Ovary (tissue), 9 donors: ENCODE results near the gene NPPA. TPM values are rescaled to one million over a fixed set of nuclear protein-coding genes. Genes with fewer than 3 reads are reported as not detected.

Experiments
- DNase-seq, 5 donors: peaks; one replicate each; pipeline ENCODE4 v3.0.0-alpha.2; 2019 to 2020
- H3K27ac ChIP-seq, 2 donors: fragments of 200-600 bp; one replicate each; pipeline versions ENCODE4 v1.5.1 to v1.8.0; 2019 to 2022
- H3K27me3 ChIP-seq: fragments of 200-600 bp; one replicate; pipeline ENCODE4 v1.8.0; 2022
- H3K36me3 ChIP-seq: fragments of 200-600 bp; sonication (generic); one replicate; pipeline ENCODE4 v1.5.1; 2019
- H3K4me1 ChIP-seq: one replicate; pipeline ENCODE4 v1.8.1; 2013; ENCODE audit warnings: mild to moderate bottlenecking, moderate library complexity; ENCODE audit not compliant: insufficient read depth
- H3K4me3 ChIP-seq: fragments of 200-600 bp; sonication (generic); one replicate; pipeline ENCODE4 v1.5.1; 2017
- H3K9me3 ChIP-seq, 2 donors: fragments of 200-600 bp in 1 of 2; sonication (generic) in 1 of 2; one replicate each; pipeline versions ENCODE4 v1.5.1 to v1.8.1; 2013 to 2019; ENCODE audit warnings: mild to moderate bottlenecking in 1 of 2, moderate library complexity in 1 of 2
- CTCF ChIP-seq, 3 donors: fragments of 450-650 bp in 2 of 3; fragments of 200-600 bp in 1 of 3; IDR thresholded peaks; one replicate each; pipeline versions ENCODE4 v1.5.1 to v1.8.0; 2016 to 2022; ENCODE audit warnings: antibody characterized with exemption in 3 of 3, mild to moderate bottlenecking in 1 of 3
- EP300 ChIP-seq: sonication (generic); formaldehyde crosslinking; IDR thresholded peaks from one replicate; pipeline ENCODE4 v1.6.1; 2017; ENCODE audit warnings: antibody characterized with exemption
- POLR2A ChIP-seq: fragments of 450-650 bp; IDR thresholded peaks from one replicate; pipeline ENCODE4 v1.6.1; 2017; ENCODE audit warnings: antibody characterized with exemption, mild to moderate bottlenecking, moderate library complexity
- WGBS, 3 donors: extraction: QIAGEN DNeasy Blood & Tissue Kit in 1 of 3; methylation state at CpG; one replicate each; pipeline versions ENCODE4 v1.1.5 to v1.1.7; 2013 to 2017; 5-methylcytosine and 5-hydroxymethylcytosine counted together
- intact Hi-C, 4 donors: fragments of 100-400 bp; cut with DNase I; formaldehyde crosslinking; loops; one replicate each; pipeline versions ENCODE4 v1.11.0 to v1.15.1; 2022 to 2023
- polyA plus RNA-seq, 2 donors: library from polyadenylated mRNA; stranded (reverse); fragments of 200-250 nt in 1 of 2; fragments of 350-450 nt in 1 of 2; fragmentation: Illumina TruSeq in 1 of 2; extraction: RNeasy Lipid Tissue Mini Kit (QIAGEN cat#74804) in 1 of 2; gene quantifications; one replicate each; pipeline ENCODE4 v1.2.3, GENCODE V29; 2013 to 2014
- total RNA-seq, 7 donors: library from RNA; depleted of rRNA in 2 of 7; stranded (reverse); fragments of >200 nt in 2 of 7; fragmentation: NEBNext Ultra II Directional in 3 of 7; extraction: Animal tissue kit (Norgen Biotek cat#: 25700) in 3 of 7; gene quantifications; one replicate each; pipeline versions ENCODE4 v1.1.0 to v1.2.4, GENCODE V29; 2016 to 2023
- donor health status: DM: no; HTN: no; CAD: no; lungs with moderate emphysema.
- donor health status: DM: no; HTN: no; CAD: no.
- donor health status: Bipolar disorder and iron deficiency.
- donor health status: DM: yes; HTN: yes; CAD: no.
- donor health status: DM: no; HTN: no; CAD: no.
- donor health status: DM: yes; HTN: yes; CAD: no.

NPPA gene
- total and polyA plus RNA-seq, 9 donors: 0.83 to 2.5 (median 0.96) TPM; not detected in 4

- H3K27ac ChIP-seq: no peak overlapping the region
- no peak overlapping the region for H3K4me3 ChIP-seq
- H3K9me3 ChIP-seq: no peaks in the 10 kb centered on the region
- no peaks in the 10 kb centered on the region for H3K4me1 ChIP-seq
- DNase-seq: no peak
- intact Hi-C loops: no loop called here
- no peak for TF ChIP-seq POLR2A
- TF ChIP-seq EP300: no peak
- TF ChIP-seq CTCF (IDR thresholded peaks at IDR 0.05): no peak
- WGBS, 3 donors: 43 to 50% (median 47%) methylated on average over 6 of the region's 6 CpGs
- H3K27me3 ChIP-seq: no peaks in the 10 kb centered on the region
- no peaks in the 10 kb centered on the region for H3K36me3 ChIP-seq
Observed at GRCh38 chr1:11862890-11863289, 15.3 kb upstream of the NPPA start.

- no peaks in the 10 kb centered on the region for H3K4me1 ChIP-seq
- no peaks in the 10 kb centered on the region for H3K27me3 ChIP-seq
- intact Hi-C loops: no loop called here
- no peaks in the 10 kb centered on the region for H3K36me3 ChIP-seq
- H3K9me3 ChIP-seq: no peaks in the 10 kb centered on the region
- WGBS, 3 donors: 63 to 77% (median 72%) methylated on average over 1 of the region's 1 CpG
- H3K4me3 ChIP-seq: no peak overlapping the region
- no peak overlapping the region for H3K27ac ChIP-seq
- TF ChIP-seq POLR2A (no peak), CTCF (IDR thresholded peaks at IDR 0.05) (no peak), EP300 (no peak)
- no peak for DNase-seq
Observed at GRCh38 chr1:11860587-11860986, 13.0 kb upstream of the NPPA start.

GRCh38 chr1:11860083-11860482 lies 12.5 kb upstream of the NPPA start:
- no peaks in the 10 kb centered on the region for H3K4me1 ChIP-seq
- TF ChIP-seq CTCF (IDR thresholded peaks at IDR 0.05) (no peak), EP300 (no peak), POLR2A (no peak)
- no peak for DNase-seq
- intact Hi-C loops: no loop called here
- no peaks in the 10 kb centered on the region for H3K9me3 ChIP-seq
- 69 to 77% (median 71%) methylated on average over 2 of the region's 2 CpGs for WGBS, 3 donors
- H3K27me3 ChIP-seq: no peaks in the 10 kb centered on the region
- H3K27ac ChIP-seq: no peak overlapping the region
- H3K36me3 ChIP-seq: no peaks in the 10 kb centered on the region
- no peak overlapping the region for H3K4me3 ChIP-seq

GRCh38 chr1:11858968-11859871 lies 11.6 kb upstream of the NPPA start:
- TF ChIP-seq CTCF (IDR thresholded peaks at IDR 0.05): no peak
- no peak for TF ChIP-seq EP300
- TF ChIP-seq POLR2A: no peak
- H3K36me3 ChIP-seq: no peaks in the 10 kb centered on the region
- peak; percentile 68 to 89 (median 81) for DNase-seq
- H3K27ac ChIP-seq: no peak overlapping the region
- H3K9me3 ChIP-seq: no peaks in the 10 kb centered on the region
- H3K4me1 ChIP-seq: no peaks in the 10 kb centered on the region
- H3K4me3 ChIP-seq: no peak overlapping the region
- 1 to 3% (median 2%) methylated on average over 45 to 53 of the region's 53 CpGs for WGBS, 3 donors
- intact Hi-C loops: loop anchor here in 1 of 4 donors (10.0 kb wide), 1 partner anchor 236 kb away; no protein-coding TSS in a partner anchor
- no peaks in the 10 kb centered on the region for H3K27me3 ChIP-seq
